RWPE2 (cell line): ENCODE results near the gene PINLYP.
A peak's percentile ranks its signal among the peaks of the same experiment; 100 is the strongest.

Source experiments
- ATAC-seq: fragments of 200-7000 bp; cut with Tn5 transposase; 3 replicates; pipeline ENCODE4 v1.9.1; 2021; ENCODE audit warnings: low read depth
- DNase-seq: peaks from one replicate; pipeline ENCODE4 v3.0.0-alpha.2; 2020; ENCODE audit warnings: low spot score
- H3K27ac ChIP-seq: fragments of 450-650 bp; 2 replicates; pipeline ENCODE4 v1.5.1; 2017; ENCODE audit warnings: mild to moderate bottlenecking; ENCODE audit not compliant: poor library complexity, severe bottlenecking
- H3K27me3 ChIP-seq: fragments of 250-450 bp; sonication (Bioruptor Pico); 2 replicates; pipeline ENCODE4 v1.5.1; 2021; ENCODE audit warnings: mild to moderate bottlenecking, moderate library complexity; ENCODE audit not compliant: insufficient read depth, poor library complexity, severe bottlenecking
- H3K36me3 ChIP-seq: fragments of 250-450 bp; sonication (Bioruptor Pico); 2 replicates; pipeline ENCODE4 v1.5.1; 2020; ENCODE audit warnings: low read depth, mild to moderate bottlenecking, moderate library complexity
- H3K4me1 ChIP-seq: fragments of 250-450 bp; sonication (Bioruptor Pico); 2 replicates; pipeline ENCODE4 v1.5.1; 2021; ENCODE audit warnings: mild to moderate bottlenecking, moderate library complexity; ENCODE audit not compliant: insufficient read depth, poor library complexity, severe bottlenecking
- H3K4me3 ChIP-seq: fragments of 250-450 bp; sonication (Bioruptor Pico); 2 replicates; pipeline ENCODE4 v1.5.1; 2021; ENCODE audit warnings: mild to moderate bottlenecking, moderate library complexity; ENCODE audit not compliant: severe bottlenecking
- H3K9me3 ChIP-seq: fragments of 250-450 bp; sonication (Bioruptor Pico); 2 replicates; pipeline ENCODE4 v1.5.1; 2021; ENCODE audit warnings: mild to moderate bottlenecking, moderate library complexity; ENCODE audit not compliant: severe bottlenecking
- TF ChIP-seq, protein P1 (sequence below): fragments of 450-650 bp; IDR thresholded peaks from one replicate; pipeline ENCODE4 v1.5.1; 2017; ENCODE audit warnings: mild to moderate bottlenecking, moderate library complexity; ENCODE audit not compliant: poor library complexity, severe bottlenecking

PINLYP gene

GRCh38 chr19:43534816-43535761 is 40.5 kb upstream of the PINLYP start:
- TF ChIP-seq, protein P1, sequence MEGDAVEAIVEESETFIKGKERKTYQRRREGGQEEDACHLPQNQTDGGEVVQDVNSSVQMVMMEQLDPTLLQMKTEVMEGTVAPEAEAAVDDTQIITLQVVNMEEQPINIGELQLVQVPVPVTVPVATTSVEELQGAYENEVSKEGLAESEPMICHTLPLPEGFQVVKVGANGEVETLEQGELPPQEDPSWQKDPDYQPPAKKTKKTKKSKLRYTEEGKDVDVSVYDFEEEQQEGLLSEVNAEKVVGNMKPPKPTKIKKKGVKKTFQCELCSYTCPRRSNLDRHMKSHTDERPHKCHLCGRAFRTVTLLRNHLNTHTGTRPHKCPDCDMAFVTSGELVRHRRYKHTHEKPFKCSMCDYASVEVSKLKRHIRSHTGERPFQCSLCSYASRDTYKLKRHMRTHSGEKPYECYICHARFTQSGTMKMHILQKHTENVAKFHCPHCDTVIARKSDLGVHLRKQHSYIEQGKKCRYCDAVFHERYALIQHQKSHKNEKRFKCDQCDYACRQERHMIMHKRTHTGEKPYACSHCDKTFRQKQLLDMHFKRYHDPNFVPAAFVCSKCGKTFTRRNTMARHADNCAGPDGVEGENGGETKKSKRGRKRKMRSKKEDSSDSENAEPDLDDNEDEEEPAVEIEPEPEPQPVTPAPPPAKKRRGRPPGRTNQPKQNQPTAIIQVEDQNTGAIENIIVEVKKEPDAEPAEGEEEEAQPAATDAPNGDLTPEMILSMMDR, result peak; percentile 45
- Histone ChIP-seq H3K36me3 (peaks cover 19% of the 10 kb centered on the region), H3K4me1 (peaks cover 4% of the 10 kb centered on the region), H3K27ac (peak overlapping the region; percentile 81), H3K27me3 (no peaks in the 10 kb centered on the region), H3K9me3 (no peaks in the 10 kb centered on the region), H3K4me3 (no peak overlapping the region)
- DNase-seq (no peak), ATAC-seq (no peak)

- ATAC-seq (no peak), DNase-seq (no peak)
- Histone ChIP-seq H3K27ac (no peak overlapping the region), H3K27me3 (no peaks in the 10 kb centered on the region), H3K36me3 (peaks cover 37% of the 10 kb centered on the region), H3K4me3 (no peak overlapping the region), H3K9me3 (no peaks in the 10 kb centered on the region), H3K4me1 (no peaks in the 10 kb centered on the region)
- TF ChIP-seq, protein P1, result no peak
Measured at GRCh38 chr19:43538922-43539321, 36.7 kb upstream of the PINLYP start.

GRCh38 chr19:43540381-43540780 is 35.2 kb upstream of the PINLYP start:
- Histone ChIP-seq H3K4me3 (no peak overlapping the region), H3K9me3 (no peaks in the 10 kb centered on the region), H3K27ac (no peak overlapping the region), H3K27me3 (no peaks in the 10 kb centered on the region), H3K36me3 (peaks cover 40% of the 10 kb centered on the region), H3K4me1 (no peaks in the 10 kb centered on the region)
- no peak for ATAC-seq
- TF ChIP-seq, protein P1, result no peak
- no peak for DNase-seq

- H3K4me1 ChIP-seq, result no peaks in the 10 kb centered on the region
- ATAC-seq, result no peak
- no peak overlapping the region for H3K4me3 ChIP-seq
- no peaks in the 10 kb centered on the region for H3K27me3 ChIP-seq
- no peak for DNase-seq
- H3K9me3 ChIP-seq, result no peaks in the 10 kb centered on the region
- TF ChIP-seq, protein P1, result no peak
- H3K36me3 ChIP-seq, result peaks cover 40% of the 10 kb centered on the region
- H3K27ac ChIP-seq, result no peak overlapping the region
Measured at GRCh38 chr19:43541920-43542650, 33.5 kb upstream of the PINLYP start.

GRCh38 chr19:43544077-43544476 is 31.5 kb upstream of the PINLYP start:
- Histone ChIP-seq H3K4me1 (no peaks in the 10 kb centered on the region), H3K27ac (no peak overlapping the region), H3K9me3 (no peaks in the 10 kb centered on the region), H3K4me3 (no peak overlapping the region), H3K36me3 (peaks cover 31% of the 10 kb centered on the region), H3K27me3 (no peaks in the 10 kb centered on the region)
- no peak for ATAC-seq
- TF ChIP-seq, protein P1, result no peak
- DNase-seq, result no peak
